ENCODE measurements around the gene CYFIP1. TPM values are rescaled to one million over a fixed set of nuclear protein-coding genes. Genes with fewer than 3 reads are reported as not detected.

CYFIP1 gene
- total RNA-seq, 2 donors from 2014 or later: 134 to 139 TPM

- TF ChIP-seq, protein P1, sequence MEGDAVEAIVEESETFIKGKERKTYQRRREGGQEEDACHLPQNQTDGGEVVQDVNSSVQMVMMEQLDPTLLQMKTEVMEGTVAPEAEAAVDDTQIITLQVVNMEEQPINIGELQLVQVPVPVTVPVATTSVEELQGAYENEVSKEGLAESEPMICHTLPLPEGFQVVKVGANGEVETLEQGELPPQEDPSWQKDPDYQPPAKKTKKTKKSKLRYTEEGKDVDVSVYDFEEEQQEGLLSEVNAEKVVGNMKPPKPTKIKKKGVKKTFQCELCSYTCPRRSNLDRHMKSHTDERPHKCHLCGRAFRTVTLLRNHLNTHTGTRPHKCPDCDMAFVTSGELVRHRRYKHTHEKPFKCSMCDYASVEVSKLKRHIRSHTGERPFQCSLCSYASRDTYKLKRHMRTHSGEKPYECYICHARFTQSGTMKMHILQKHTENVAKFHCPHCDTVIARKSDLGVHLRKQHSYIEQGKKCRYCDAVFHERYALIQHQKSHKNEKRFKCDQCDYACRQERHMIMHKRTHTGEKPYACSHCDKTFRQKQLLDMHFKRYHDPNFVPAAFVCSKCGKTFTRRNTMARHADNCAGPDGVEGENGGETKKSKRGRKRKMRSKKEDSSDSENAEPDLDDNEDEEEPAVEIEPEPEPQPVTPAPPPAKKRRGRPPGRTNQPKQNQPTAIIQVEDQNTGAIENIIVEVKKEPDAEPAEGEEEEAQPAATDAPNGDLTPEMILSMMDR (conservative IDR thresholded peaks at IDR 0.05): no peak
- peaks cover 73% of the 10 kb centered on the region for H3K36me3 Mint-ChIP-seq (ENCODE audit: low read depth)
- no peaks in the 10 kb centered on the region for H3K4me1 ChIP-seq (ENCODE audit: control insufficient read depth, insufficient read depth, low read length)
- no peaks in the 10 kb centered on the region for H3K9me3 ChIP-seq (ENCODE audit: control insufficient read depth, low read length)
- no peak overlapping the region for H3K4me3 Mint-ChIP-seq
- no peak overlapping the region for H3K9ac ChIP-seq (ENCODE audit: extremely low read depth, low read length, poor library complexity, severe bottlenecking)
- H3K9me3 Mint-ChIP-seq: no peaks in the 10 kb centered on the region
- WGBS, 2 experiments (ENCODE audit: insufficient coverage in 1 of 2, insufficient read length in 1 of 2): 95 to 96% methylated on average over 13 to 25 of the region's 25 CpGs
- no peaks in the 10 kb centered on the region for H3K27me3 Mint-ChIP-seq (ENCODE audit: insufficient read depth)
- H3K36me3 ChIP-seq (ENCODE audit: control insufficient read depth, insufficient read depth, low read length): peaks cover 59% of the 10 kb centered on the region
- no peak overlapping the region for H3K27ac ChIP-seq (ENCODE audit: low read depth, low read length)
- no peak for DNase-seq
- no peaks in the 10 kb centered on the region for H3K4me1 Mint-ChIP-seq
- H3K27me3 ChIP-seq (ENCODE audit: control insufficient read depth, insufficient read depth, low read length, poor library complexity, severe bottlenecking): no peaks in the 10 kb centered on the region
- no peak overlapping the region for H3K4me3 ChIP-seq (ENCODE audit: low read length)
- H3K27ac Mint-ChIP-seq: no peak overlapping the region
Observed at GRCh38 chr15:22915866-22916515, 64.2 kb downstream of the CYFIP1 start.

- WGBS, 2 experiments (ENCODE audit: insufficient coverage in 1 of 2, insufficient read length in 1 of 2): 95 to 96% methylated on average over 11 to 13 of the region's 13 CpGs
- Histone ChIP-seq H3K9ac (ENCODE audit: extremely low read depth, low read length, poor library complexity, severe bottlenecking) (no peak overlapping the region), H3K4me1 (ENCODE audit: control insufficient read depth, insufficient read depth, low read length) (no peaks in the 10 kb centered on the region), H3K27me3 (ENCODE audit: control insufficient read depth, insufficient read depth, low read length, poor library complexity, severe bottlenecking) (no peaks in the 10 kb centered on the region), H3K36me3 (ENCODE audit: control insufficient read depth, insufficient read depth, low read length) (peaks cover 76% of the 10 kb centered on the region), H3K27ac (ENCODE audit: low read depth, low read length) (no peak overlapping the region), H3K9me3 (ENCODE audit: control insufficient read depth, low read length) (no peaks in the 10 kb centered on the region), H3K4me3 (ENCODE audit: low read length) (no peak overlapping the region)
- H3K36me3 Mint-ChIP-seq (ENCODE audit: low read depth): peaks cover 82% of the 10 kb centered on the region
- H3K27ac Mint-ChIP-seq: no peak overlapping the region
- H3K4me3 Mint-ChIP-seq: no peak overlapping the region
- no peak for DNase-seq
- TF ChIP-seq, protein P1 (conservative IDR thresholded peaks at IDR 0.05): no peak
- no peaks in the 10 kb centered on the region for H3K9me3 Mint-ChIP-seq
- H3K27me3 Mint-ChIP-seq (ENCODE audit: insufficient read depth): no peaks in the 10 kb centered on the region
- H3K4me1 Mint-ChIP-seq: no peaks in the 10 kb centered on the region
Observed at GRCh38 chr15:22913646-22914380, 66.4 kb downstream of the CYFIP1 start.

DNA sequence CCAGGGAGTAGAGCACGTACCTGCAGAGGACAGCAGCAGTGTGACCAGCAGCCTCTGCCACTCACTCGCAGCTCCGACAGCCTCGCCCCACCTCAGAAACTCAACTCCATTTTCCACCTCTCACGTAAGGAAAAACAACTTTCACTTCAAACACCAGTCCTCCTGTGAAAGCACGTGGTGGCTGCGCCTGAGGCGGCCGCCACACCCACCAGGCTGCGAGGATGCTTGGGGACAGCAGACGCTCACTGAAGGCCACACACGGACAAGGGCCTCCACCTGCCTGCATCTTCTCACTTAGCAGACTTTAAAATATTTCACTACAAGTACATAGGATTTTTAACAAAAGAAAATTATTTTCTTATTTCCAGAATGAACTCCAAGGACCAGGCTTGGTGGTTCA, 67.9 kb downstream of the CYFIP1 start:
- H3K27ac ChIP-seq (ENCODE audit: low read depth, low read length): no peak overlapping the region
- Mint-ChIP-seq H3K36me3 (ENCODE audit: low read depth) (peaks cover 81% of the 10 kb centered on the region), H3K4me1 (no peaks in the 10 kb centered on the region), H3K27me3 (ENCODE audit: insufficient read depth) (no peaks in the 10 kb centered on the region), H3K9me3 (no peaks in the 10 kb centered on the region), H3K4me3 (no peak overlapping the region), H3K27ac (no peak overlapping the region)
- no peak overlapping the region for H3K9ac ChIP-seq (ENCODE audit: extremely low read depth, low read length, poor library complexity, severe bottlenecking)
- no peaks in the 10 kb centered on the region for H3K27me3 ChIP-seq (ENCODE audit: control insufficient read depth, insufficient read depth, low read length, poor library complexity, severe bottlenecking)
- WGBS, 2 experiments (ENCODE audit: insufficient coverage in 1 of 2, insufficient read length in 1 of 2): 93 to 94% methylated on average over 8 to 12 of the region's 12 CpGs
- no peak for DNase-seq
- TF ChIP-seq, protein P1 (conservative IDR thresholded peaks at IDR 0.05): no peak
- H3K9me3 ChIP-seq (ENCODE audit: control insufficient read depth, low read length): no peaks in the 10 kb centered on the region
- H3K36me3 ChIP-seq (ENCODE audit: control insufficient read depth, insufficient read depth, low read length): peaks cover 75% of the 10 kb centered on the region
- H3K4me3 ChIP-seq (ENCODE audit: low read length): no peak overlapping the region
- H3K4me1 ChIP-seq (ENCODE audit: control insufficient read depth, insufficient read depth, low read length): no peaks in the 10 kb centered on the region
